Measurements from ENCODE around the gene PTX4.

DNA sequence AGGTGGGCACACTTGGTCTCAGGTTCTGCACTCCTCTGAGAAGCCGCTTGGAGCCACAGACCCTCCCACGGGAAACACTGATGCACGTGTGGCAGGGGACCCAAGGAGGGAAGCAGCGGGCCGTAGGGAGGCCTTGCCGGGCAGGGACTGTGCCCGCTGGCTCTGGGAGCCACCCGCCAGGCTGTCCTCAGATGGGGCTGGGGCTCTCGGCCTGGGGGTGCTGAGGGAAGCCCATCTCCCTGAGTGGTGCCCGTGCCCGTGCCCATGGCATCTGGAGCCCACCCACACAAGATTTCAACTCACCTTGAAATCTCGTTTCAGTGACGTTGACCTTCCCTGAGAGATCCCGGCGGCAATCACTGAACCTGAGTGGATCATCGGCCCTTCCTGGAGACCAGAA, 31.8 kb downstream of the PTX4 start:
- no peak for TF ChIP-seq CTCF (IDR thresholded peaks at IDR 0.05; ENCODE audit: extremely low read depth in 1 of 2, insufficient read depth in 1 of 2, low read depth in 1 of 2, low read length in 2 of 2)
- no peak for TF ChIP-seq POLR2AphosphoS5 (IDR thresholded peaks at IDR 0.05; ENCODE audit: insufficient read depth, low read depth, low read length)
- TF ChIP-seq EZH2 (IDR thresholded peaks at IDR 0.05; ENCODE audit: borderline replicate concordance, low read depth, low read length, severe bottlenecking), result no peak
- TF ChIP-seq MAX (IDR thresholded peaks at IDR 0.05; ENCODE audit: insufficient read depth, insufficient read length), result no peak
- no peak for TF ChIP-seq GATA2 (IDR thresholded peaks at IDR 0.05; ENCODE audit: insufficient read depth, insufficient read length, low read depth, low read length)
- TF ChIP-seq POLR2A (IDR thresholded peaks at IDR 0.05; ENCODE audit: low read depth, low read length), result no peak
- TF ChIP-seq JUN (IDR thresholded peaks at IDR 0.05; ENCODE audit: borderline replicate concordance, insufficient read depth, insufficient read length, low read depth), result no peak
- TF ChIP-seq FOS (IDR thresholded peaks at IDR 0.05; ENCODE audit: borderline replicate concordance, insufficient read depth, low read length), result no peak
- TF ChIP-seq MYC (IDR thresholded peaks at IDR 0.05; ENCODE audit: low read depth, low read length), result no peak

Measured in endothelial cell of umbilical vein (primary cell).